Heart left ventricle (tissue), 16 donors: ENCODE data around the gene MROH8. TPM values are rescaled to one million over a fixed set of nuclear protein-coding genes. Genes with fewer than 3 reads are reported as not detected.

Source experiments
- ATAC-seq, 4 donors: fragments of 200-7000 bp; cut with Tn5 transposase; one replicate each; pipeline ENCODE4 v1.9.1; 2020 to 2022; ENCODE audit warnings: moderate library complexity in 4 of 4, mild to moderate bottlenecking in 3 of 4, moderate number of reproducible peaks in 1 of 4
- DNase-seq, 5 donors: peaks; one replicate each; pipeline ENCODE4 v3.0.0-alpha.2; 2020
- H3K27ac ChIP-seq, 12 donors: fragments of 200-600 bp; sonication (generic) in 4 of 12; one replicate each; pipeline versions ENCODE4 v1.5.0 to v1.8.0; 2016 to 2022; ENCODE audit warnings: mild to moderate bottlenecking in 2 of 12
- H3K27me3 ChIP-seq, 9 donors: fragments of 200-600 bp; sonication (generic) in 2 of 9; one replicate each; pipeline versions ENCODE4 v1.5.1 to v1.8.0; 2016 to 2022; ENCODE audit warnings: mild to moderate bottlenecking in 3 of 9
- H3K36me3 ChIP-seq, 9 donors: fragments of 200-600 bp; sonication (generic) in 2 of 9; one replicate each; pipeline versions ENCODE4 v1.5.0 to v1.8.0; 2018 to 2022; ENCODE audit warnings: mild to moderate bottlenecking in 2 of 9
- H3K4me1 ChIP-seq, 12 donors: fragments of 200-600 bp; sonication (generic) in 4 of 12; one replicate each; pipeline versions ENCODE4 v1.5.0 to v1.8.0; 2016 to 2022; ENCODE audit warnings: mild to moderate bottlenecking in 3 of 12
- H3K4me3 ChIP-seq, 12 donors: fragments of 200-600 bp; sonication (generic) in 4 of 12; one replicate each; pipeline versions ENCODE4 v1.5.0 to v1.8.0; 2017 to 2022; ENCODE audit warnings: mild to moderate bottlenecking in 9 of 12, moderate library complexity in 4 of 12
- H3K9me3 ChIP-seq, 12 donors: fragments of 200-600 bp; sonication (generic) in 4 of 12; one replicate each; pipeline versions ENCODE4 v1.5.0 to v1.8.0; 2016 to 2022; ENCODE audit warnings: mild to moderate bottlenecking in 1 of 12
- CTCF ChIP-seq, 12 donors: fragments of 200-600 bp; sonication (generic) in 4 of 12; IDR thresholded peaks; one replicate each; pipeline versions ENCODE4 v1.5.0 to v1.8.0; 2018 to 2022; ENCODE audit warnings: antibody characterized with exemption in 12 of 12, mild to moderate bottlenecking in 5 of 12
- POLR2A ChIP-seq, 2 donors: fragments of 450-650 bp; IDR thresholded peaks; one replicate each; pipeline ENCODE4 v1.6.1; 2017; ENCODE audit warnings: antibody characterized with exemption in 2 of 2, mild to moderate bottlenecking in 2 of 2, moderate library complexity in 2 of 2
- WGBS, 4 donors: extraction: QIAGEN DNeasy Blood & Tissue Kit in 2 of 4; methylation state at CpG; one replicate each; pipeline versions ENCODE4 v1.1.5 to v1.1.7; 2013 to 2018; 5-methylcytosine and 5-hydroxymethylcytosine counted together
- intact Hi-C, 10 donors: fragments of 100-400 bp; cut with DNase I; formaldehyde crosslinking; loops; one replicate each; pipeline versions ENCODE4 v1.11.1 to v1.14.2; 2022
- polyA plus RNA-seq, 2 donors: library from polyadenylated mRNA; stranded (reverse); fragments of 200-250 nt; gene quantifications; one replicate each; pipeline ENCODE4 v1.2.3, GENCODE V29; 2013
- total RNA-seq, 9 donors: library from RNA; depleted of rRNA in 2 of 9; stranded (reverse); fragments of >200 nt in 2 of 9; fragmentation: NEBNext Ultra II Directional in 3 of 9; extraction: Animal tissue kit (Norgen Biotek cat#: 25700) in 3 of 9; gene quantifications; one replicate each; pipeline versions ENCODE4 v1.1.0 to v1.2.4, GENCODE V29; 2016 to 2023
- donor health status: ischemic (EF 13 %, LVEDD 7.1; RV severe dilation, severe dysfunction).
- donor health status: healthy with polysubstance abuse.
- donor health status: DM: no; HTN: yes; CAD: no.
- donor health status: DM: no; HTN: no; CAD: no.
- donor health status: ischemic (EF 25% LVEDD 6.9; RV normal size, moderate dysfunction).
- donor health status: ischemic (EF 25% LVEDD 5.7; RV mildly dilated, moderate dysfunction).
- donor health status: healthy.
- donor health status: DM: yes; HTN: yes; CAD: no.
- donor health status: ischemic (EF 35%, LVEDD 5.7; RV mildly dilated, moderate dysfunction).
- donor health status: nonischemic (EF 11% LVEDD 7.7; RV severe dilation, severe dysfunction).
- donor health status: DM: yes; HTN: yes; CAD: no.
- donor health status: PGD.
- donor health status: ischemic (EF 29% LVEDD 5.4; RV normal size, mild dysfunction).
- donor health status: nonischemic (EF 23%, LVEDD 6.1; RV moderate dilation, normal function).

The MROH8 gene
- total and polyA plus RNA-seq, 11 donors = 1.4 to 8.1 (median 5.2) TPM

- peak in 3 of 4 donors; percentile 60 to 67 (median 67) for ATAC-seq
- H3K36me3 ChIP-seq = peaks cover 7 to 100% (median 91%) of the 10 kb centered on the region in 9 donors
- H3K27ac ChIP-seq = peak overlapping the region in 6 of 12 donors; percentile 3 to 77 (median 46)
- H3K4me1 ChIP-seq = peaks cover 0 to 49% (median 24%) of the 10 kb centered on the region in 12 donors
- H3K27me3 ChIP-seq = no peaks in the 10 kb centered on the region
- 52 to 77% (median 64%) methylated on average over 3 of the region's 3 CpGs for WGBS, 4 donors
- intact Hi-C loops = no loop called here
- DNase-seq = peak; percentile 60 to 69 (median 64)
- no peaks in the 10 kb centered on the region for H3K9me3 ChIP-seq
- no peak overlapping the region for H3K4me3 ChIP-seq
- TF ChIP-seq POLR2A (IDR thresholded peaks at IDR 0.05) (no peak), CTCF (IDR thresholded peaks at IDR 0.05) (no peak)
These were observed 47.5 kb upstream of the MROH8 start for GRCh38 chr20:37226889-37227288.

GRCh38 chr20:37225146-37225545 is 45.8 kb upstream of the MROH8 start:
- Histone ChIP-seq H3K9me3 (no peaks in the 10 kb centered on the region), H3K27ac (no peak overlapping the region), H3K4me1 (peaks cover 0 to 52% (median 24%) of the 10 kb centered on the region in 12 donors), H3K27me3 (no peaks in the 10 kb centered on the region), H3K36me3 (peaks cover 7 to 97% (median 78%) of the 10 kb centered on the region in 9 donors), H3K4me3 (no peak overlapping the region)
- ATAC-seq (no peak), DNase-seq (no peak)
- WGBS, 4 donors = 70 to 84% (median 79%) methylated on average over 5 of the region's 5 CpGs
- no peak for TF ChIP-seq POLR2A (IDR thresholded peaks at IDR 0.05)
- no peak for TF ChIP-seq CTCF (IDR thresholded peaks at IDR 0.05)
- intact Hi-C loops = no loop called here

GRCh38 chr20:37223053-37223452 is 43.7 kb upstream of the MROH8 start:
- Histone ChIP-seq H3K36me3 (peaks cover 7 to 96% (median 75%) of the 10 kb centered on the region in 9 donors), H3K9me3 (no peaks in the 10 kb centered on the region), H3K4me3 (no peak overlapping the region), H3K27ac (peak overlapping the region in 2 of 12 donors; percentile 33 to 35), H3K4me1 (peaks cover 0 to 40% (median 16%) of the 10 kb centered on the region in 12 donors), H3K27me3 (no peaks in the 10 kb centered on the region)
- TF ChIP-seq POLR2A (IDR thresholded peaks at IDR 0.05) (no peak), CTCF (IDR thresholded peaks at IDR 0.05) (no peak)
- intact Hi-C loops = no loop called here
- DNase-seq = no peak
- ATAC-seq = peak in 3 of 4 donors; percentile 65 to 79 (median 67)

GRCh38 chr20:37222086-37222485 is 42.7 kb upstream of the MROH8 start:
- no peaks in the 10 kb centered on the region for H3K27me3 ChIP-seq
- intact Hi-C loops = no loop called here
- H3K36me3 ChIP-seq = peaks cover 7 to 96% (median 77%) of the 10 kb centered on the region in 9 donors
- H3K4me1 ChIP-seq = peaks cover 0 to 31% (median 9%) of the 10 kb centered on the region in 12 donors
- DNase-seq (no peak), ATAC-seq (no peak)
- no peak overlapping the region for H3K27ac ChIP-seq
- TF ChIP-seq POLR2A (IDR thresholded peaks at IDR 0.05) (no peak), CTCF (IDR thresholded peaks at IDR 0.05) (no peak)
- 88 to 97% (median 94%) methylated on average over 4 of the region's 4 CpGs for WGBS, 4 donors
- no peak overlapping the region for H3K4me3 ChIP-seq
- no peaks in the 10 kb centered on the region for H3K9me3 ChIP-seq
